T-helper 1 cell treated with Interleukin-12 subunit alpha and Interleukin-12 subunit beta and Interleukin-4 antibody, amounts not matched to agents 30 μg/mL and 1 μg/mL, for 36 hours (primary cell): Measurements from ENCODE around the gene LRRC23.

Experiments used
- H3K27ac Mint-ChIP-seq: one replicate; pipeline ENCODE4 v1.8.0; 2021; ENCODE audit warnings: mild to moderate bottlenecking, mixed read lengths
- H3K27me3 Mint-ChIP-seq: one replicate; pipeline ENCODE4 v1.8.0; 2021; ENCODE audit warnings: low read depth, mixed read lengths
- H3K36me3 Mint-ChIP-seq: one replicate; pipeline ENCODE4 v1.8.0; 2021; ENCODE audit warnings: low read depth, mixed read lengths
- H3K4me1 Mint-ChIP-seq: one replicate; pipeline ENCODE4 v1.8.0; 2021; ENCODE audit warnings: low read depth, mixed read lengths
- H3K4me3 Mint-ChIP-seq: one replicate; pipeline ENCODE4 v1.8.0; 2021; ENCODE audit warnings: mild to moderate bottlenecking, moderate library complexity, mixed read lengths
- H3K9me3 Mint-ChIP-seq: one replicate; pipeline ENCODE4 v1.8.0; 2021; ENCODE audit warnings: mixed read lengths

LRRC23 gene

GRCh38 chr12:6923003-6923732 lies 18.5 kb downstream of the LRRC23 start:
- Mint-ChIP-seq H3K4me1 (peaks cover 37% of the 10 kb centered on the region), H3K27me3 (no peaks in the 10 kb centered on the region), H3K4me3 (no peak overlapping the region), H3K27ac (no peak overlapping the region), H3K9me3 (no peaks in the 10 kb centered on the region), H3K36me3 (peaks cover 39% of the 10 kb centered on the region)

GRCh38 chr12:6923851-6924250 lies 19.2 kb downstream of the LRRC23 start:
- peaks cover 41% of the 10 kb centered on the region for H3K4me1 Mint-ChIP-seq

GRCh38 chr12:6925239-6925539 lies 20.6 kb downstream of the LRRC23 start:
- Mint-ChIP-seq H3K27me3 (no peaks in the 10 kb centered on the region), H3K9me3 (no peaks in the 10 kb centered on the region), H3K4me1 (peaks cover 45% of the 10 kb centered on the region), H3K4me3 (peak overlapping the region; percentile 34), H3K36me3 (peaks cover 27% of the 10 kb centered on the region), H3K27ac (no peak overlapping the region)

More at GRCh38 chr12:6923851-6924250, 19.2 kb downstream of the LRRC23 start:
- Mint-ChIP-seq H3K9me3 (no peaks in the 10 kb centered on the region), H3K36me3 (peaks cover 39% of the 10 kb centered on the region), H3K27ac (peak overlapping the region; percentile 74), H3K27me3 (no peaks in the 10 kb centered on the region), H3K4me3 (no peak overlapping the region)

GRCh38 chr12:6925540-6926279 lies 21.1 kb downstream of the LRRC23 start:
- Mint-ChIP-seq H3K9me3 (no peaks in the 10 kb centered on the region), H3K27ac (no peak overlapping the region), H3K4me1 (peaks cover 47% of the 10 kb centered on the region), H3K36me3 (peaks cover 27% of the 10 kb centered on the region), H3K27me3 (no peaks in the 10 kb centered on the region), H3K4me3 (peak overlapping the region; percentile 37)

- no peaks in the 10 kb centered on the region for H3K9me3 Mint-ChIP-seq
- H3K4me1 Mint-ChIP-seq = peaks cover 54% of the 10 kb centered on the region
- peak within 1 kb of the TSS; percentile 88 for H3K4me3 Mint-ChIP-seq
- peaks cover 16% of the 10 kb centered on the region for H3K36me3 Mint-ChIP-seq
- H3K27me3 Mint-ChIP-seq = no peaks in the 10 kb centered on the region
- H3K27ac Mint-ChIP-seq = peak within 1 kb of the TSS; percentile 90
Measured at GRCh38 chr12:6927379-6928021, 22.9 kb downstream of the LRRC23 start, which contains the start of gene ATN1. TSS of gene ATN1 (plus strand) at chr12:6927959. CDS start at chr12:6934002, 6,043 bp downstream.

GRCh38 chr12:6928022-6928702 lies 23.5 kb downstream of the LRRC23 start:
- Mint-ChIP-seq H3K36me3 (peaks cover 14% of the 10 kb centered on the region), H3K4me1 (peaks cover 59% of the 10 kb centered on the region), H3K27me3 (no peaks in the 10 kb centered on the region), H3K9me3 (no peaks in the 10 kb centered on the region), H3K27ac (peak overlapping the region; percentile 72), H3K4me3 (peak overlapping the region; percentile 87)

- H3K4me1 Mint-ChIP-seq = peaks cover 59% of the 10 kb centered on the region
Measured at GRCh38 chr12:6928703-6929407, 24.2 kb downstream of the LRRC23 start.

GRCh38 chr12:6929466-6930452 lies 25.1 kb downstream of the LRRC23 start:
- peaks cover 54% of the 10 kb centered on the region for H3K4me1 Mint-ChIP-seq
- no peaks in the 10 kb centered on the region for H3K9me3 Mint-ChIP-seq
- H3K27me3 Mint-ChIP-seq = no peaks in the 10 kb centered on the region
- peak overlapping the region; percentile 72 for H3K27ac Mint-ChIP-seq
- peak overlapping the region; percentile 87 for H3K4me3 Mint-ChIP-seq
- peaks cover 20% of the 10 kb centered on the region for H3K36me3 Mint-ChIP-seq

More at GRCh38 chr12:6928703-6929407, 24.2 kb downstream of the LRRC23 start:
- Mint-ChIP-seq H3K27ac (peak overlapping the region; percentile 72), H3K4me3 (peak overlapping the region; percentile 87), H3K27me3 (no peaks in the 10 kb centered on the region), H3K9me3 (no peaks in the 10 kb centered on the region), H3K36me3 (peaks cover 17% of the 10 kb centered on the region)

- peaks cover 53% of the 10 kb centered on the region for H3K4me1 Mint-ChIP-seq
- peak overlapping the region; percentile 85 for H3K27ac Mint-ChIP-seq
Measured at GRCh38 chr12:6932766-6933165, 28.1 kb downstream of the LRRC23 start.

GRCh38 chr12:6934110-6934509 lies 29.5 kb downstream of the LRRC23 start:
- Mint-ChIP-seq H3K4me3 (no peak overlapping the region), H3K4me1 (peaks cover 52% of the 10 kb centered on the region), H3K27me3 (no peaks in the 10 kb centered on the region), H3K9me3 (no peaks in the 10 kb centered on the region), H3K36me3 (peaks cover 36% of the 10 kb centered on the region), H3K27ac (peak overlapping the region; percentile 18)

More at GRCh38 chr12:6932766-6933165, 28.1 kb downstream of the LRRC23 start:
- Mint-ChIP-seq H3K27me3 (no peaks in the 10 kb centered on the region), H3K4me3 (peak overlapping the region; percentile 45), H3K36me3 (peaks cover 31% of the 10 kb centered on the region), H3K9me3 (no peaks in the 10 kb centered on the region)

GRCh38 chr12:6935371-6936193 lies 31.0 kb downstream of the LRRC23 start:
- Mint-ChIP-seq H3K36me3 (peaks cover 37% of the 10 kb centered on the region), H3K4me1 (peaks cover 41% of the 10 kb centered on the region), H3K27me3 (no peaks in the 10 kb centered on the region), H3K4me3 (peak overlapping the region; percentile 15), H3K27ac (peak overlapping the region; percentile 93), H3K9me3 (no peaks in the 10 kb centered on the region)

GRCh38 chr12:6936194-6936635 lies 31.6 kb downstream of the LRRC23 start:
- Mint-ChIP-seq H3K9me3 (no peaks in the 10 kb centered on the region), H3K36me3 (peaks cover 37% of the 10 kb centered on the region), H3K27ac (peak overlapping the region; percentile 93), H3K4me3 (peak overlapping the region; percentile 85), H3K4me1 (peaks cover 36% of the 10 kb centered on the region), H3K27me3 (no peaks in the 10 kb centered on the region)
